Thoracic aorta (tissue), 2 donors: ENCODE data around the gene ANKRD22. TPM values are rescaled to one million over a fixed set of nuclear protein-coding genes. Genes with fewer than 3 reads are reported as not detected.

ENCODE experiments used
- ATAC-seq: fragments of 150-250 bp; one replicate; pipeline ENCODE4 v1.8.0; 2017; ENCODE audit warnings: low read depth; ENCODE audit not compliant: insufficient number of reproducible peaks, low FRiP score
- DNase-seq: peaks from one replicate; pipeline ENCODE4 v3.0.0-alpha.2; 2020; ENCODE audit warnings: low spot score
- H3K27ac ChIP-seq, 2 donors: fragments of 200-600 bp; sonication (generic); 1 replicate in 1 of 2; 2 replicates in 1 of 2; pipeline ENCODE4 v1.5.1; 2016; ENCODE audit warnings: mild to moderate bottlenecking in 2 of 2, moderate library complexity in 2 of 2
- H3K27me3 ChIP-seq: fragments of 200-600 bp; sonication (generic); replicated peaks from 2 replicates; pipeline ENCODE4 v1.6.0; 2016; ENCODE audit warnings: mild to moderate bottlenecking; ENCODE audit not compliant: insufficient read depth
- H3K36me3 ChIP-seq: fragments of 200-600 bp; sonication (generic); one replicate; pipeline ENCODE4 v1.5.1; 2016
- H3K4me1 ChIP-seq, 2 donors: fragments of 200-600 bp; sonication (generic); 1 replicate in 1 of 2; 2 replicates in 1 of 2; pipeline versions ENCODE4 v1.5.1 to v1.6.0; 2016; ENCODE audit warnings: low read depth in 2 of 2, mild to moderate bottlenecking in 1 of 2; ENCODE audit not compliant: control insufficient read depth in 1 of 2
- H3K4me3 ChIP-seq: fragments of 200-600 bp; sonication (generic); 2 replicates; pipeline ENCODE4 v1.5.1; 2016; ENCODE audit warnings: mild to moderate bottlenecking
- H3K9me3 ChIP-seq: fragments of 200-600 bp; sonication (generic); 2 replicates; pipeline ENCODE4 v1.5.1; 2016
- CTCF ChIP-seq: fragments of 200-600 bp; sonication (generic); IDR thresholded peaks from one replicate; pipeline ENCODE4 v1.5.1; 2019; ENCODE audit warnings: antibody characterized with exemption
- total RNA-seq, 2 donors: library from RNA; depleted of rRNA; stranded (reverse); fragments of >200 nt; gene quantifications; one replicate each; pipeline versions ENCODE4 v1.1.0 to v1.2.3, GENCODE V29; 2016

Gene ANKRD22
- total RNA-seq: not detected

- Histone ChIP-seq H3K4me3 (no peak within 1 kb of the TSS), H3K27me3 (no peaks in the 10 kb centered on the region), H3K27ac (no peak within 1 kb of the TSS), H3K36me3 (no peaks in the 10 kb centered on the region), H3K4me1 (no peaks in the 10 kb centered on the region), H3K9me3 (no peaks in the 10 kb centered on the region)
- ATAC-seq (no peak), DNase-seq (no peak)
- no peak for TF ChIP-seq CTCF
Measured at GRCh38 chr10:88851706-88852105, at the start of gene ANKRD22. Gene ANKRD22 (minus strand): TSS chr10:88851844. CDS start chr10:88851607, 237 bp downstream.

GRCh38 chr10:88899886-88900285 lies 48.2 kb upstream of the ANKRD22 start:
- Histone ChIP-seq H3K36me3 (no peaks in the 10 kb centered on the region), H3K27me3 (no peaks in the 10 kb centered on the region), H3K4me1 (no peaks in the 10 kb centered on the region), H3K4me3 (no peak overlapping the region), H3K9me3 (no peaks in the 10 kb centered on the region), H3K27ac (no peak overlapping the region)
- no peak for DNase-seq
- ATAC-seq: no peak
- TF ChIP-seq CTCF: no peak

- H3K4me3 ChIP-seq: no peak overlapping the region
- no peaks in the 10 kb centered on the region for H3K27me3 ChIP-seq
- H3K4me1 ChIP-seq: no peaks in the 10 kb centered on the region
- ATAC-seq (no peak), DNase-seq (no peak)
- no peak for TF ChIP-seq CTCF
- no peaks in the 10 kb centered on the region for H3K9me3 ChIP-seq
- H3K36me3 ChIP-seq: no peaks in the 10 kb centered on the region
- no peak overlapping the region for H3K27ac ChIP-seq
Measured at GRCh38 chr10:88898727-88899126, 47.1 kb upstream of the ANKRD22 start.

- Histone ChIP-seq H3K4me3 (no peak overlapping the region), H3K36me3 (no peaks in the 10 kb centered on the region), H3K27me3 (no peaks in the 10 kb centered on the region), H3K27ac (no peak overlapping the region), H3K9me3 (no peaks in the 10 kb centered on the region), H3K4me1 (no peaks in the 10 kb centered on the region)
- DNase-seq (no peak), ATAC-seq (no peak)
- no peak for TF ChIP-seq CTCF
Measured at GRCh38 chr10:88896994-88897853, 45.6 kb upstream of the ANKRD22 start.

- Histone ChIP-seq H3K36me3 (no peaks in the 10 kb centered on the region), H3K27ac (no peak overlapping the region), H3K9me3 (no peaks in the 10 kb centered on the region), H3K4me3 (no peak overlapping the region), H3K4me1 (no peaks in the 10 kb centered on the region), H3K27me3 (no peaks in the 10 kb centered on the region)
- no peak for DNase-seq
- ATAC-seq: peak; percentile 36
- no peak for TF ChIP-seq CTCF
Measured at GRCh38 chr10:88896372-88896993, 44.8 kb upstream of the ANKRD22 start.
